Vagina (tissue), 2 donors: ENCODE data around the gene DNAJB1. TPM values are rescaled to one million over a fixed set of nuclear protein-coding genes. Genes with fewer than 3 reads are reported as not detected.

ENCODE experiments used
- DNase-seq, 2 donors: peaks; one replicate each; pipeline ENCODE4 v3.0.0-alpha.2; 2017; ENCODE audit errors: extremely low spot score in 2 of 2
- H3K27ac ChIP-seq: fragments of 200-600 bp; sonication (generic); one replicate; pipeline ENCODE4 v1.5.1; 2019
- H3K27me3 ChIP-seq: fragments of 200-600 bp; sonication (generic); one replicate; pipeline ENCODE4 v1.5.1; 2019
- H3K36me3 ChIP-seq, 2 donors: fragments of 200-600 bp; sonication (generic); one replicate each; pipeline ENCODE4 v1.5.1; 2017 to 2019
- H3K4me1 ChIP-seq: fragments of 200-600 bp; sonication (generic); one replicate; pipeline ENCODE4 v1.5.1; 2019
- H3K4me3 ChIP-seq, 2 donors: fragments of 200-600 bp; sonication (generic); 1 replicate in 1 of 2; 2 replicates in 1 of 2; pipeline ENCODE4 v1.5.1; 2016 to 2019
- H3K9me3 ChIP-seq: fragments of 200-600 bp; sonication (generic); one replicate; pipeline ENCODE4 v1.5.1; 2019
- POLR2A ChIP-seq, 2 donors: fragments of 450-650 bp; IDR thresholded peaks; one replicate each; pipeline ENCODE4 v1.6.1; 2017; ENCODE audit warnings: antibody characterized with exemption in 2 of 2, mild to moderate bottlenecking in 2 of 2, moderate library complexity in 2 of 2
- POLR2AphosphoS5 ChIP-seq, 2 donors: sonication (generic); formaldehyde crosslinking; IDR thresholded peaks; one replicate each; pipeline ENCODE4 v1.9.0; 2017; ENCODE audit warnings: antibody characterized with exemption in 2 of 2, mild to moderate bottlenecking in 2 of 2, low read depth in 1 of 2; ENCODE audit not compliant: insufficient read depth in 1 of 2
- intact Hi-C: fragments of 100-400 bp; cut with DNase I; formaldehyde crosslinking; loops from one replicate; pipeline ENCODE4 v1.15.1; 2023
- total RNA-seq: library from RNA; depleted of rRNA; stranded (reverse); fragments of >200 nt; gene quantifications from one replicate; pipeline ENCODE4 v1.2.3, GENCODE V29; 2016
- TF ChIP-seq, protein P1 (sequence below), 3 experiments: fragments of 450-650 bp in 2 of 3; fragments of 200-600 bp in 1 of 3; sonication (generic) in 1 of 3; IDR thresholded peaks; one replicate each; pipeline ENCODE4 v1.5.1; 2017 to 2019; ENCODE audit warnings: antibody characterized with exemption in 3 of 3, mild to moderate bottlenecking in 2 of 3, moderate library complexity in 2 of 3

Gene DNAJB1
- total RNA-seq, 1 donor from 2014 or later: 164 TPM

GRCh38 chr19:14540741-14541525 is 22.7 kb upstream of the DNAJB1 start:
- H3K27me3 ChIP-seq: no peaks in the 10 kb centered on the region
- H3K4me3 ChIP-seq: no peak overlapping the region
- DNase-seq: no peak
- no peaks in the 10 kb centered on the region for H3K9me3 ChIP-seq
- TF ChIP-seq, protein P1, sequence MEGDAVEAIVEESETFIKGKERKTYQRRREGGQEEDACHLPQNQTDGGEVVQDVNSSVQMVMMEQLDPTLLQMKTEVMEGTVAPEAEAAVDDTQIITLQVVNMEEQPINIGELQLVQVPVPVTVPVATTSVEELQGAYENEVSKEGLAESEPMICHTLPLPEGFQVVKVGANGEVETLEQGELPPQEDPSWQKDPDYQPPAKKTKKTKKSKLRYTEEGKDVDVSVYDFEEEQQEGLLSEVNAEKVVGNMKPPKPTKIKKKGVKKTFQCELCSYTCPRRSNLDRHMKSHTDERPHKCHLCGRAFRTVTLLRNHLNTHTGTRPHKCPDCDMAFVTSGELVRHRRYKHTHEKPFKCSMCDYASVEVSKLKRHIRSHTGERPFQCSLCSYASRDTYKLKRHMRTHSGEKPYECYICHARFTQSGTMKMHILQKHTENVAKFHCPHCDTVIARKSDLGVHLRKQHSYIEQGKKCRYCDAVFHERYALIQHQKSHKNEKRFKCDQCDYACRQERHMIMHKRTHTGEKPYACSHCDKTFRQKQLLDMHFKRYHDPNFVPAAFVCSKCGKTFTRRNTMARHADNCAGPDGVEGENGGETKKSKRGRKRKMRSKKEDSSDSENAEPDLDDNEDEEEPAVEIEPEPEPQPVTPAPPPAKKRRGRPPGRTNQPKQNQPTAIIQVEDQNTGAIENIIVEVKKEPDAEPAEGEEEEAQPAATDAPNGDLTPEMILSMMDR (IDR thresholded peaks at IDR 0.05): no peak
- TF ChIP-seq POLR2AphosphoS5 (IDR thresholded peaks at IDR 0.05; ENCODE audit: insufficient read depth in 1 of 2, low read depth in 1 of 2) (no peak), POLR2A (IDR thresholded peaks at IDR 0.05) (no peak)
- intact Hi-C loops: no loop called here
- peaks cover 58% of the 10 kb centered on the region for H3K4me1 ChIP-seq
- H3K36me3 ChIP-seq: no peaks in the 10 kb centered on the region
- peak overlapping the region; percentile 39 for H3K27ac ChIP-seq

DNA sequence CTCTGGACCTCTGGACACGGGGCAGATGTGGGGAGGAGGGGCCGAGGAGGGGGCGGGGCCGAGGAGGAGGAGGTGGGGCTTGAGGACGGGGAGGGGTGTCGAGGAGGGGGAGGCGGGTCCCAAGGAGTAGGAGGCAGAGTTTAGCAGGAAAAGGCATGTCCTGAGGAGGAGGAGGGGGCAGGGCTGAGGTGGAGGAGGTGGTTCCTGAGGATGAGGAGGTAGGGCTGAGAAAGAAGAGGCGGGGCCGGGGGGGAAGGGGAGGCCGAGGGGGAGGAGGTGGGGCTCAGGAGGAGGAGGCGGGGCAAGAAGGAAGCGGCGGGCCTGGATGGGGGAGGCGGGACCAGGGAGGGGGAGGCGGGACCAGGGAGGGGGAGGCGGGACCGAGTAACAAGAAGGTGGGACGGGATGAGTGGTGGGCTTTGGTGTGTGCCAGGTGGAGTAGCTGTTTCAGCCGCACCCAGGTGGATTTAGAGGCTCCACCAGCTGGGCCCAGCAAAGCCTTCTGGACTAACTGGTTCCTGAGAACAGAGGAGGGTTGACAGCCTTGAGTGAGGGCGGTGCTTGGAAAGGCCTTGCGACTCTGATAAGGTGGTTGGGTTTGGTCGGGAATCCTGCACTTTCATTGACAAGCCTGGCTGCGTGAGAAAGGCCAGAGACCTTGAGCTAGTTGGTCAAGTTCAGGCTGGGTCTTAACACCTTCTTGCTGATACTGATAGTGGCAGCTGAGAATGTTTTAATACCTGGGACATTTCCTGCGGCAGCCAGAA is 18.9 kb upstream of the DNAJB1 start:
- no peak for DNase-seq
- Histone ChIP-seq H3K27me3 (no peaks in the 10 kb centered on the region), H3K36me3 (no peaks in the 10 kb centered on the region), H3K4me3 (no peak overlapping the region), H3K4me1 (peaks cover 53% of the 10 kb centered on the region), H3K9me3 (no peaks in the 10 kb centered on the region), H3K27ac (peak overlapping the region; percentile 56)
- TF ChIP-seq POLR2A (IDR thresholded peaks at IDR 0.05) (no peak), POLR2AphosphoS5 (IDR thresholded peaks at IDR 0.05; ENCODE audit: insufficient read depth in 1 of 2, low read depth in 1 of 2) (peak in 1 of 2 donors; percentile 27)
- TF ChIP-seq, protein P1 (IDR thresholded peaks at IDR 0.05): no peak
- intact Hi-C loops: no loop called here

DNA sequence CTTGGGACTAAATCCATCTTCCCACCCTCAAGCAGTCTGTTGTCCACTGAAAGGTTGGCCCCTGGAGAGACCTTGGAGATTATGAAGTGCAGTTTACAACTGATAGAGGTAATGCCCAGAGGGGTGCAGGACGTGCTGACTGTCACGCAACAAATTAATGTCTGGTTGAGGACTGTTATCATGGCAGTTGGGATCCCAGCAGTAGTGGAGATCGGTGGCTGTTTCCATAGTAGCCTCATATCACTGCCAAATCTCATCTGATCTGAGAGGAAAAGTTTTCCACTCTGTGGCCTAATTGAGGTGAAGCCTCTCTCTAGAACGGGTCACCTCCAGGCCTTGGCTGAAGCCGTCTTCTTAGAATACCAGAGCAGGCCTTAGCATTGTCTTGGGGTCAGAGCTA is 15.3 kb upstream of the DNAJB1 start:
- Histone ChIP-seq H3K9me3 (no peaks in the 10 kb centered on the region), H3K27me3 (no peaks in the 10 kb centered on the region), H3K4me1 (peaks cover 80% of the 10 kb centered on the region), H3K27ac (no peak overlapping the region), H3K36me3 (no peaks in the 10 kb centered on the region), H3K4me3 (no peak overlapping the region)
- intact Hi-C loops: no loop called here
- DNase-seq: no peak
- TF ChIP-seq, protein P1 (IDR thresholded peaks at IDR 0.05): no peak
- TF ChIP-seq POLR2AphosphoS5 (IDR thresholded peaks at IDR 0.05; ENCODE audit: insufficient read depth in 1 of 2, low read depth in 1 of 2) (no peak), POLR2A (IDR thresholded peaks at IDR 0.05) (no peak)

DNA sequence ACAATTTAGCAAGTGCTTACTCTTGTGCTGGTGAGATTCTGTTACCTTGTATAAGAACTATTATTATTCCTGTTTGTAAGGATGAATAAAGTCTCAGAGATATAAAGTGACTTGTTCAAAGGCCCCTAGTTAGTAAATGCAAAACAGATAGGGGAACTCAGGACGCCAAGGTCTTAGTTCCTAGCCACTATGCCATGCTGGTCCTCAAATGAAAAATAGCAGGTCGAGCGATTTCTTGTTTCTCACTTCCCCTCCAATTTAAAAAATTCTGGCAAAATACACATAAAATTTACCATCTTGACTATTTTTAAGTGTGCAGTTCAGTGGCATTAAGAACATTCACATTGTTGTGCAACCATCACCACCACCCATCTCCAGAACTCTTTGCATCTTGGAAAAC is 12.3 kb upstream of the DNAJB1 start:
- no peak for DNase-seq
- Histone ChIP-seq H3K27ac (peak overlapping the region; percentile 98), H3K4me1 (peaks cover 67% of the 10 kb centered on the region), H3K36me3 (no peaks in the 10 kb centered on the region), H3K4me3 (peak overlapping the region; percentile 56 to 90), H3K9me3 (no peaks in the 10 kb centered on the region), H3K27me3 (no peaks in the 10 kb centered on the region)
- TF ChIP-seq POLR2AphosphoS5 (IDR thresholded peaks at IDR 0.05; ENCODE audit: insufficient read depth in 1 of 2, low read depth in 1 of 2) (no peak), POLR2A (IDR thresholded peaks at IDR 0.05) (no peak)
- TF ChIP-seq, protein P1 (IDR thresholded peaks at IDR 0.05): no peak
- intact Hi-C loops: no loop called here

DNA sequence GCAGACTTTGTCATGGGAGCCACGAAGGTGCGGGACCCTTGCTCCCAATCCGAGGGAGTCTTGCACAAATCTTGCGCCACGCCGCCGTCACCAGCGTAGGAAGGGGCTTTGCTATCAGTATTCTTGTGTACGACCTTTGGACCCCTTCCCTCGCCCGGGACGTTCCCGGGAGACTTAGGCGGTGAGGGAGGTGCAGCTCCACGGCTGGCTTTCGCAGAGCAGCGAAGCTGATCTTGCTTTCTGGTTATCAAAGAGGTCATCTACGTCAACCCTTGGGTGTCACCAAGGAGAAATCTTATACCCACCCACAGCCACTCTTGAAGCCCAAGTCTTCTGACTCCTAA is 11.8 kb upstream of the DNAJB1 start:
- intact Hi-C loops: no loop called here
- Histone ChIP-seq H3K4me3 (peak overlapping the region; percentile 56 to 90), H3K27ac (peak overlapping the region; percentile 98), H3K9me3 (no peaks in the 10 kb centered on the region), H3K36me3 (no peaks in the 10 kb centered on the region), H3K4me1 (peaks cover 65% of the 10 kb centered on the region), H3K27me3 (no peaks in the 10 kb centered on the region)
- peak in 1 of 2 donors; percentile 94 for DNase-seq
- TF ChIP-seq POLR2AphosphoS5 (IDR thresholded peaks at IDR 0.05; ENCODE audit: insufficient read depth in 1 of 2, low read depth in 1 of 2) (no peak), POLR2A (IDR thresholded peaks at IDR 0.05) (no peak)
- TF ChIP-seq, protein P1 (IDR thresholded peaks at IDR 0.05): no peak
